ENCODE measurements around the gene NEK2.
"Not testable (repeated sequence)": the region's sequence is repeated elsewhere in the genome, so short reads cannot be mapped to it uniquely, and the experiment has no call there.

NEK2 gene

DNA sequence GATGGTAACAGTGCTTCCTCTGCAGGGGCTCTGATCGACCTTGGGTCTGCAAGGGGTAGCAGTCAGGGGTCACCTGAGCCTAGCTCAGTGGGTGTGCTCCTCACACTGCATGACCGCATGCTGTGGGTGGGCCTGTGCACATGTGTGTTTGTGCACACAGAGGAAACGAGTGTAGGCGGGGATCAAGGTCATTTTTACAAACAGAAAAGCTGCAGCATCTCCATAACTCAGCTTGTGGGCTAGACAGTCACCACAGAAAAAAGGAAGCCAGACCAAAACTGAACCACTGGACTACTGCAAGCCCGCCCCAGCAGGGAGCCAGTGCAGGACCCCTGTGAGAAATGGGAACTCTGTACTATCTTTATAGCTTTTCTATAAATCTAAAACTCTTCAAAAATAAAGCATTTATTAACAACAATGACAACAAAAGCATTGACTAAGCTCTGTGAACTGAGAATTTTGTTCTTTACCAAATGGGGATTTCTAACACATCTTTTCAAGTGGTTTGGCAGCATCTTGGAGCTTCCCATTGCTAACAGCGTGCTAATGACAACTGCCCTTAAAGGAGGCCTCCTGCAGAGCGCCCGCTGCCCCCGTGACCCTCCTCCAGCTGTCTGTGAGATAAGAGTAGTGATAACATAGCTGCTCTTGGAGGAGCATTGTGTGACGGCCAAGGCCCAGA lies 19.9 kb upstream of the NEK2 start:
- DNase-seq (ENCODE audit: low read depth): no peak

DNA sequence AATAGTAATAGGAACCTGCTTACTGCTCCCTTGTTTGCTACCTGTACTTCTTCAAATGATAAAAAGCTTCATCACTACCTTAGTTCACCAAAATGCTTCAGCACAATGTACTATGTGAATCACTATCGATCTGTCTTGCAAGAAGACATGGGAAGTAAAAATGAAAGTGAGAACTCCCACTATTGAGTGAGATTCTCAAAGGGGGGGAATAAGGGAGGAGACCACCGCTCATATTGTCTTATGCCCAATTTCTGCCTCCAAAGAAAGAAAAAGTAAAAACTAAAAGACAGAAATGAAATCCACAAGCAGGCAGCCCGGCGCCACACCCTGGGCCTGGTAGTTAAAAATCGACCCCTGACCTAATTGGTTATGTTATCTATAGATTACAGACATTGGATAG lies 18.5 kb upstream of the NEK2 start:
- DNase-seq (ENCODE audit: low read depth): not testable (repeated sequence)

DNA sequence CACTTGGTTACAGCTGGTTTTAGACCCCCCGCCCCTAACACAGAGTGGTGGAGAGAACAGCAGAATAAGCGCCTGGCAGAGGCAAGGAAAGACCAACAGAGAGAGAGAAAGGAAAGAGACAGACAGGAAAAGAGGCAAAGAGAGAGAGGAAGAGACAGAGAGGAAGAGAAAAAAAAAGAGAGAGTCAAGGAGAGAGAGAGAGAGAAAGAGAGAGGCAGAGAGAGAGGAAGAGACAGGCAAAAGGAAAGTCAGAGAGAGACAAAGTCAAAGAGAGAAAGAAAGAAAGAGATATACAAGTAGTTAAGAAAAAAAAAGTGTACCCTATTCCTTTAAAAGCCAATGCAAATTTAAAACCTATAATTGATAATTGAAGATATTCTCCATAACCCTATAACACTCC lies 13.0 kb upstream of the NEK2 start:
- no peak for DNase-seq (ENCODE audit: low read depth)

DNA sequence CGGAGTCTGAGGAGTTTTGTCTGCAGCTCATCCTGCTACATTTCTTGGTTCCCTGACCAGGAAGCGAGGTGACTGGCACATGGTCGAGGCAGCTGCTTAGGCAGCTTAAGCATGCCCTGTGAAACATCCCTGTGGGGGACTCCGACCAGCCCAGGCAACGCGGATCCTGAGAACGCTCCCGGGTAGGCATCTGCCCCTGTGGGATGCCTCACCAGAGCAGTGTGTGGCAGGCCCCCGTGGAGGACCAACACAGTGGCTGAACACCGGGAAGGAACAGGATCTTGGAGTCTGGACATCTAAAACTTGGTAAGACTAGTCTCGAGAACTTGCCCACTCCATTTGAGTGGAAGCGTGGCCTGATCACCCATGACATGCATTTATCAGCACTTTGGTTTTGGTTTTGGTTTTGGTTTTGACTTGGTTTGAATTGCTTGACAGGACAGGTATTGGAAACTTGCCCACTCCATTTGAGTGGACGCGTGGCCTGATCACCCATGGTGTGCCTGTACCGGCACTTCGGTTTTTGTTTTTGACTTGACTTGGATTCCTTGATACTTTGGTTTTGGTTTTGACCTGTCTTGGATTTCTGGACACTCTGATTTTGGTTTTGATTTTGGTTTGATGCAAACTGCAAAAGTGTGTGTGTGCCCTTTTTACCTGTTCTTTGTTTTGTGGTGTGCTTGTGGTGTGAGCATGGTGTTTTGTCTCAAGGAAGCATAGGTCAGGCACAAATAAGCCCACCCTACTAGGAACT lies 12.2 kb upstream of the NEK2 start:
- DNase-seq (ENCODE audit: low read depth): no peak

DNA sequence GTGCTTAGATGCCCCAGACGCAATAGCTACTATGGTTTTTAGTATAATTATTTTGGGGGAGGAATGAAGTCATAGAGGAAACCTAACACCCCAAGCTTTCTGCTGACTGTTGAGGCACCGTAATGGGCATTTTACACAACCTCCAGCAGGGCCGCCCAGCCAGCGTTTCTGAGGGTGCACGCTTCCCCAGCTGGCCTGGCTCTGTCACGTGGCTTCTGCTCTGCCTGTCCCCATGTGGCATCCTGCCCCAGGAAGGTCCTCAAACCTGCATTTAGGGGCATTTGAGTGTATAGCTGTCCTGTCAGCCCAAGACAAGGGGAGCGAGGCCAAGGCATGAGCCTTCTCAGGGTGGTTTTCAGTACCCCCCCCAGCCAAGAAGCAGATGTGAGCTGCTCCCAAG lies 10.4 kb upstream of the NEK2 start:
- no peak for DNase-seq (ENCODE audit: low read depth)

DNA sequence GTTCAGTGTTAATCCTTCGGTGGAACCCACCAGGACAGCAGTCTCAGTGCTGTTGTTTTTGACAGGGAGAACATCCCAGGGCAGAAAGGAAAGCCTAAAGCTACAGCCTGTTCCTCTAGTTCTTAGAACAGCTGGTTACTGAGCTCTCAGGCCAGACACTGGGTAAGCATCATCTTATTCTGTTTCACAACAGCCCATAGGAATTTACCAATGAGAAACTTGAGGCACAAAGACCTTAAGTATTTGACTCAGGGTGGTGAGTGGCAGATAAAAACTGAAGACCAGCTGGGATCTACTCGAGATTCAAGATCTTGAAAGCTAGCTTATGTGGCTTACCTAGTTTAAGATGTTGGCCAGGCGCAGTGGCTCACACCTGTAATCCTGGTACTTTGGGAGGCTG lies 9.4 kb upstream of the NEK2 start:
- no peak for DNase-seq (ENCODE audit: low read depth)

DNA sequence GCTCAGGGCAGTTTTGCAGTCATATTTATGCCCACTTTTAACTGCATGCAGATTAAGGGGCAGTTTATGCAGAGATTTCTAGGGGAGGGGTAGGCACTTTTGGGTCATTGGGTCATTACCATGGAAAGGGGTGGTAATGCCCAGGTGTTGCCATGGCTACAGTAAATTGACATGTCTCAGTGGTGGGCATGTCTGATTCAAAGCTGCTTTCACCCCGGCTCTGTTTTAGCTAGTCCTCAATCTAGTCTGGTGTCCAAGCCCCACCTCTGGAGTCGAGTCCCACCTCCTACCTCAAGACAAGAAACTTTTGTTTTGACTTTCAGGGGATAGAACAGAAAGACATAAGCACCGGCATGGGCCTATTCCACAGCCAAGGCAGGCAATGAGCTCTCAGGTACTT lies 8.9 kb upstream of the NEK2 start:
- no peak for DNase-seq (ENCODE audit: low read depth)

DNA sequence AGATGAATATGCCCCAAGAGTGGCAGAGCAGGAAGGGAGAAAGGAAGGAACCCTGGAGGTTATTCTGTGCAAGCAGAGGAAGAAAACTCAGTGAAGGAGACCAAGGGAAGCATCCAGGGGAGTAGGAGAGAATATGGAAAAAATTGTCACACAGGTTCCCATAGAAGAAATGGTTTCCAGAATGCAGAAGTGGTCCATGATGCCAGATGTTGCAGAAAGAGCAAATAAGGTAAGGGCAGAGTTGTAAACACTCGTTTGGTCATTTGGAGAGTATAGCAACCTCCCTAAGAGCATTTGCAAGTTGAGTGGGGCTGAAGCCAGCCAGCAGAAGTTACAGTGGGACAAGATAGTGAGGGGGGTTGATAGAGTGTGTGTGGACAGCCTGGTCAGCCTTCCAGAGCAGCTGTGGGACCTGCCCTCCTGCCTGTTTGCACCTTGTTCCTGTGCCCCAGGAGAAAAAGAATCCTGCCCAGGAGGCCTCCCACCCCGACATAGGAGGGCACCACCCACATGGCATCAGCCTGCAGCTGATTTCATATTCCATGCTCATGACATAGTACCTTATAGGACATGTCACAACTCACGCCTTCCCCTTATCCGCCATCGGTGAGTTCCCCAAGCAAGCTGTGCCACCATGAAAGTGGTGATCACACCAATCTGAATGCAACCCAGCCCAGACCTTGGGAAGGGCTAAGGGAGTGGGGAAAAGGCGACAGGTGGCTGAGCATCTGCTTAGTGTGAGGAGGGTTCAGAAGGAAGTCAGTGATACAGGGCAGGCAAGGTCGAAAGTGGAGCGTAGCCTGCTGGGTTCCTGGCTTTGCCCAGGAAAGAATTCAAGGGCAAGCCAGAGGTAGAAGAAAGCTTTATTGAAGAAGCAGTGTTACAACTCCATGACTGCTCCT lies 8.2 kb upstream of the NEK2 start:
- no peak for DNase-seq (ENCODE audit: low read depth)

DNA sequence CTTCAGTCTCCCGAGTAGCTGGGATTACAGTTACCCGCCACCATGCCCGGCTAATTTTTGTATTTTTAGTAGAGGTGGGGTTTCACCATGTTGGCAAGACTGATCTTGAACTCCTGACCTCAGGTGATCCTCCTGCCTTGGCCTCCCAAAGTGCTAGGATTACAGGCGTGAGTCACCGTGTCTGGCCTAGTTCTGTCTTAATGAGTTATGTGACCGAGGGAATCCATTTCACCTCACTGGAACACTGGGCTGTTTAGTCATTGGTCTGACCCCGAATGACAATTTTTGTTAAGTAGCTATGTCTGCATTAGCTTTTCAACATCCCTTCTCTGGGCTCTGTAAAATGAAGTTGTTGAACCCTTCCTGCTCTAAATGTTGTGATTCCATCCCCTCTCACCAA lies 6.8 kb upstream of the NEK2 start:
- DNase-seq (ENCODE audit: low read depth): not testable (repeated sequence)

DNA sequence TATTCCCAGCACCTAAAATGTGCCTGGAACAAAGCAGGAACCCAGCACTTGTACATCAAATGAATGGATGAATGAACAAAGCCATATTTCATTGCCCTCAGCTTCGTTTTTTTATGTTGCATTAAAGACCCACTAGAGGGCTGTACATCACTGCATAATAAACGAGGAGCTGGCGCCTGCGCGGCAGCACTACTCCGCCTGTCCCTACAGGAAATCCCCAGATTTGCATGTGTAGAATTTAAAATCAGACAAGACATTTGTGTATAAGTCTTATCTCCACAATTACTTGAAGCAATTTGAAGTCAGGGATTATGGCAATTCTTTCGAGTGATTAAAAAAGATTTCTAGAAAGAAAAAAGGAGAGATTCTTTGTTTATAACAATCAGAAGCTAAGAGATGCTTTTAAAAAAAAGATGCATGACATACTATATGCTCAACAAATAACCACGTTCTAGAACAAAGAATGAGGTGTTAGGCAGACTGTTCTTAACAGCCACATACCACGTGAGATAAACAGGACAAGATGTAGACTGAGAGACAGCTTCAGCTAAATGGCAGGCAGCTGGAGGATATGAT lies 5.4 kb upstream of the NEK2 start:
- DNase-seq (ENCODE audit: low read depth): peak; percentile 84

DNA sequence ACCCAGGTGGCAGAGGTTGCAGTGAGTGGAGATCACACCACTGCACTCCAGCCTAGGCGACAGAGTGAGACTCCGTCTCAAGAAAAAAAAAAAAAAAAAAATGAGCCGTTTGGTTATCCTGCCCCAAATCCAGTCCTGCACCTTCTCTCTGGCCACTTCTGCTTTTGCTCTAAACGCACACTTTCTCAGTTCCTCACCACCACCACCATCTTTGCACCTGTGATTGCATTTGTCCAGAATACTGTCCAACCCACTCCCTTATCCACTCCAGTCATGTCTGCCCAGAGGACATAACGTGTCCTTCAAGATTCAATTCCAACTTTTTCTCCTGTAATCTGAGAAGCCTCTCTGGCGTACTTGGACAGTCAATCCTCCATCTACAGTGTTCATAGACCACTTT lies 2.2 kb upstream of the NEK2 start:
- DNase-seq (ENCODE audit: low read depth): no peak

DNA sequence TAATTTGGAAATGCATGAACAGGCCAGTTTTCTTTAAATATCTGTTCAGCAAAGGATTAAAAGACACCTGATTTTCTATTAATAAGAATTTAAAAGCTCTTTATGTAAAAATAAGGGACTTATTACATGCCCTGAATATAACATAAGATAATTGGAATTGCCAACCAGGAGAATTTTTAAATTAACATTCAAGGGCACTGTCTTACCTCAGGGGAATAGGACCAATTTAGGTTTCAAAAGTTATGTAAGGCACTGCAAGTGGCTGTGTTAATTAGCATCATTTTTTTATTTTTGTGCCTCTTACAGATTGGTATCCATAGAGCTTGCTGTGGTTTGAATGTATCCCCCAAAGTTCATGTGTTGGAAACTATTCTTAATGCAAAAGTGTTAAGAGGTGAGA lies 1.3 kb upstream of the NEK2 start:
- DNase-seq (ENCODE audit: low read depth): no peak

DNA sequence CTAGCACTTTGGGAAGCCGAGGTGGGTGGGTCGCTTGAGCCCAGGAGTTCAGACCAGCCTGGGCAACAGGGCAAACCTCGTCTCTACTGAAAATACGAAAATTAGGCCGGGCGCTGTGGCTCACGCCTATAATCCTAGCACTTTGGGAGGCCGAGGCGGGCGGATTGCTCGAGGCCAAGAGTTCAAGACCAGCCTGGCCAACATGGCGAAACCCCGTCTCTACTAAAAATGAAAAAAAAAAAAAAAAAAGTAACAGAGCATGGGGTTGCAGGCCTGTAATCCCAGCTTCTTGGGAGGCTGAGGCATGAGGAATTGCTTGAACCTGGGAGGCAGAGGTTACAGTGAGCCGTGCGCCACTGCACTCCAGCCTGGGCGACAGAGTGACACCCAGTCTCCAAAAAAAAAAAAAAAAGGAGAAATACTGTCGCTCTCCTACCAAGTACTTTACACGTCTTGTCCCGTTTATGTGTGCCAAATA lies 724 bp upstream of the NEK2 start:
- DNase-seq (ENCODE audit: low read depth): no peak

DNA sequence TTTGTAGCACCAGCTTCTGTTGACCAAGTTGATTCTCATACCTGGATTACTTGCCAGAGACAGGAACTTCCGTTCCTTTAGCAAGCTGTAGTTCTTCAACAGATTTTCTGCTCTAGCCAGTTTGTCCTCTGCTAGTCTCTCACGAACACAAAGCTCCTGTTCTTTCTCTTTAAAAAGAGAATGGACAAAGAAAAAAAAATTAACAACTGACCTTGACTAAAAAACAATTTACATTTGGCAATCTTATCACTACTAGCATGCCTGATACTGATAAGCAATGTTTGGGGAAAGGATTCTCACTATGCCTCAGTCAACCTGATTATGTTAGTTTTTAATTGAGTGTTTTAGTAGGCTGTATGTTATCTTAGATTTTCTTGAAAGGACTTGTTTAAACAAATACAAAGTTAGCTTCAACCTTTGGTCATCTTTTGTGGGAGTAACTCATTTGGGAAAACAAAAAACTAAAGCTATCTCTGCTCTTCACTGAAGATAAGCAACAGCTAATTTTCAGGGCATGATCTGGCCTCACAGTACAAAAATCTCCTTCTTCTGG lies 8.3 kb downstream of the NEK2 start:
- no peak for DNase-seq (ENCODE audit: low read depth)

DNA sequence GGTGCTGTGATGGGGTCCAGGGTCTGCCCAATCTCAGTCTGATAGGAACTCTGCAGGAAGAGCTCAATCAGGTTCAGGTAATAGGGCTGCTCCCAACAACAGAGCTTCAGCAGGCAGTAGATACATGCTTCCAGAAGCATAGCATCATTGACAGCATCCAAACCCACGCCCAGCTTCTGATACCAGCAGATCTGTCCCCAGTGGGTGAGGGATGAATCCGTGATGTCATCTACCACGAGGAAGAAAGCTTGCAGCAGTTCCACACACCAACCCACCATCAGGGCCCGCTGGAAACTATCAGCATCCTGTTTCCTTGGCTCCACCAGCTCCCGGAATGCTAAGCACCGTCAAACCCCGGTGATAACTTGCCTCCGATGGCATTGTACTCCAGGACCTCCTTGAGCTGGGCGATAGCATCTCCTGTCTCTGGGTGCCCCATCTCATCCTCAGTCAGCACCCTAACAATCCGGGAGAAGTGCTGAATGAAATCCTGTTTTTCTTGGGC lies 14.7 kb downstream of the NEK2 start:
- DNase-seq (ENCODE audit: low read depth): no peak

DNA sequence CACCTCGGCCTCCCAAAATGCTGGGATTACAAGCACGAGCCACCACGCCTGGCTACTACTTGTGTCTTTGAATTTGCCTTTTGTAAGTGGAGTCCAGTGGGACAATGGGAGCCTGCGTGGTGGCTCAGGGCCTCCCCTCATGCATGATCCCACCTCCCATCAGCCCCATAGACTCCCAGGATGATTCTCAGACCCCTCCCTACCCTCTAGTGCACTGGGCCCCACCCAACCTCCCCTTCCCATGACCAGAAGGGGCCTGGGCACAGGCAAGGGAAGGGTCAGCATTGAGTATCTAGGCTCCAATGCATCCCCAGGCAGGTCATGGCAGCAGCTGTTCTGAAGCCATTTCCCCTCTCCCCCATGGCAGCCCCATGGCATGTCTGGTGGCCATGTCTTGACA lies 18.7 kb downstream of the NEK2 start:
- no peak for DNase-seq (ENCODE audit: low read depth)

DNA sequence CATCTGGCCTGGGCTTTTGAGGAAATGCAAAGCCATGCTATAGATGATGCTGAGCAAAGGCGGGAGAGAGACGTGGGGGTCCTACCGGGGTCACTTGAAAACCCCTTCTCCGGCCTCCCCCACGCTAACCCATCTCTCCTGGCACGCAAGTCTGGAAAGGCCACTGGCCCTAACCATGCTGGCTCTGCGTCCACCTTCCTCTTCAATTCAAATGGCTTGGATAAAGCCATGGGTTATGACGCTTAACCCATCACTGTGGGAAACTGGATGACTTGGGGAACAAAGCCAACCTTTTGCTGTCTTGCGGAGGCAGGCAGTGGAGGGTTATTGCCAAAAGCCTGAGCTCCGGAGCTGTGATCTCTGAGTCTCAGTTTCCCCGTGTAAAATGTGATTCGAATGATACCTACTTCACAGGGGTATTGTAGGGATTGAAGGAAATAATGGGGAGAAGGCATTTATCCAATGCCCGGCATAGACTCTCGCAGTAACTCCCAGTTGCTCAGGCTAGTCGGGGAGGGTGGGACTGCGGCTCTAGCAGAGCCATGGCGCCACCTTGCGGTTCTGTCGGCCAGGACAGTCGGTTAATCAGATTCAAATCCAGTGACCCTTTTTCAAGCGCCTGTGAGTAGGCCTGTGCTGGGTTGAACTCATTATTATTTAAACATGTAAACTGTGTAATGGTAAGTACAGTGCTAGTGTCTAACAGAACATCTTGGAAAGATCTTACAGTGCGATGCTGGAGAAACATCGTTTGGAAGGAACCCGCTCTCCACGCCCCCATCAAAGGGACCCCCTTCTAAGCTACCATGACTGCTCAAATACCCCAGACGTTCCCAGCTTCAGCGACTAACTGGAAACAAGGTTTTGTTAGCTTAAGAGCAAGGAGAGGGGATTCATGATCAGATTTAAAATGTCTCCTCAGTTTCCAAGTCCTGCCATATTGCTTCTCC lies 20.3 kb downstream of the NEK2 start:
- peak; percentile 84 for DNase-seq (ENCODE audit: low read depth)

DNA sequence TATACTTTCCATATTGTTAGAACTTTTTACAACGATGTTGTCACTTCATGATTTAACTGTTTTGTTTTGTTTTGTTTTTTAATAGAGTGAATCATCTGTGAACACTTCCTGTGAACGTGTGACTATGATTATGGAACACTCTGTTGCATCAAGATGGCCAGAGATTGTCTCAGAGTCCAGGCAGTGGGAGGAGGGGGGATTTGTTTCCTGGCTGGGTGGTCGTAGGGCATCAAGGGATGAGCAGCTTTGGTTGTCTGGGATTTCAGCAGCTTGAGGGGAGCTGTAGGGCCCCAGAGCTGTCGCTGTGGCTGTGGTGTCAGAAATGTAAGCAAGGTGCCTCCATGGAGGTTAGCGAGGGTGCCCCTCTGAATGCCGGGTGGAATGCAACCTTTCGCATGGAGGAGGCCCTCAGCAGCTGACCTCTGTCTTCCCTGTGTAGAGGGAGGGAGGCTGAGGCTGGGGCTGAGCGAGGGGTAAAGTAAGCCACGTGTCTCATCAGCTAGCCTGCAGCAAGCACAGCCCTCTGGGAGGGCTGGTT lies 21.4 kb downstream of the NEK2 start:
- DNase-seq (ENCODE audit: low read depth): no peak

DNA sequence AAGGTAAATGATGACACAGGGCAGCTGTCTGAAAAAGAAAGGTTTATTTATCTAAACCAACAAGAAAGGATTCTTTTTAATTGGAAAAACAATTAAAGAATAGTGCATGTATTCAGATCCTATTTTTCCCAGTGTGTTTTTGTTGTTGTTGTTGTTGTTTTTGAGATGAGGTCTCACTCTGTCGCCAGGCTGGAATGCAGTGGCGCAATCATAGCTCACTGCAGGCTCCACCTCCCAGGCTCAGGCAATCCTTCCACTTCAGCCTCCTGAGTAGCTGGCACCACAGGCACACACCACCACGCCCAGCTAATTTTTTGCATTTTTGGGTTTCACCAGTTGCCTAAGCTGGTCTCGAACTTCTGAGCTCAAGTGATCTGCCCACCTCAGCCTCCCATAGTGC lies 22.1 kb downstream of the NEK2 start:
- no peak for DNase-seq (ENCODE audit: low read depth)

DNA sequence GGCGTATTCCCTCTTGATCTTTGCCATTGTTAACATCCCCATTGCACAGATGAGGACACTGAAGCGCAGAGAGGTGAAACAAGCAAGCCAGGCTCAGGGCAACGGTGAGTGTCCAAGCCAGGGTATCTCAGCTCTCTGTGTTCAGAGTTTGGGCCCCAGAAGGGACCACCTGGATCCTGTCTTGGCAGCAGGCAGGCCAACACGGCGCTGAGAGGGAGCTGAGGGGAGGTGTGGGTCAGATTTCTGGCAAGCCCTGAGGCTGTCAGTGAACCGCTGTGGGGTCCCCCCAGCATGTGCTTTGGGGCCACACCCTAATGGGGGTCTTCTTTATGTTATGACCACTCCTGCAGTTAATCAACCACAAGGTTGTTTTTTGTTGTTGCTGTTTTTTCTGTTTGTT lies 23.1 kb downstream of the NEK2 start:
- no peak for DNase-seq (ENCODE audit: low read depth)
